ENCODE data around the gene LHX3. TPM values are rescaled to one million over a fixed set of nuclear protein-coding genes. Genes with fewer than 3 reads are reported as not detected.
A peak's percentile ranks its signal among the peaks of the same experiment; 100 is the strongest.

LHX3 gene
- total RNA-seq, 2 donors from 2014 or later, result not detected

- H3K36me3 ChIP-seq, result no peaks in the 10 kb centered on the region
Measured at GRCh38 chr9:136232969-136233368, 28.0 kb upstream of the LHX3 start.

GRCh38 chr9:136231478-136232297 is 26.8 kb upstream of the LHX3 start:
- Histone ChIP-seq H3K27me3 (replicated peaks; ENCODE audit: insufficient read depth) (no peaks in the 10 kb centered on the region), H3K4me1 (ENCODE audit: control insufficient read depth in 1 of 2, low read depth in 2 of 2) (peaks cover 0 to 5% of the 10 kb centered on the region in 2 donors), H3K27ac (no peak overlapping the region), H3K36me3 (no peaks in the 10 kb centered on the region), H3K9me3 (no peaks in the 10 kb centered on the region), H3K4me3 (no peak overlapping the region)
- TF ChIP-seq CTCF (IDR thresholded peaks at IDR 0.05), result no peak
- ATAC-seq (ENCODE audit: insufficient number of reproducible peaks, low FRiP score, low read depth) (no peak), DNase-seq (ENCODE audit: low spot score) (no peak)

More at GRCh38 chr9:136232969-136233368, 28.0 kb upstream of the LHX3 start:
- no peak overlapping the region for H3K27ac ChIP-seq
- TF ChIP-seq CTCF (IDR thresholded peaks at IDR 0.05), result no peak
- H3K27me3 ChIP-seq (replicated peaks; ENCODE audit: insufficient read depth), result no peaks in the 10 kb centered on the region
- H3K4me3 ChIP-seq, result no peak overlapping the region
- ATAC-seq (ENCODE audit: insufficient number of reproducible peaks, low FRiP score, low read depth) (no peak), DNase-seq (ENCODE audit: low spot score) (no peak)
- H3K4me1 ChIP-seq (ENCODE audit: control insufficient read depth in 1 of 2, low read depth in 2 of 2), result peaks cover 0 to 5% of the 10 kb centered on the region in 2 donors
- no peaks in the 10 kb centered on the region for H3K9me3 ChIP-seq

GRCh38 chr9:136230773-136231172 is 25.8 kb upstream of the LHX3 start:
- Histone ChIP-seq H3K27me3 (replicated peaks; ENCODE audit: insufficient read depth) (no peaks in the 10 kb centered on the region), H3K4me1 (ENCODE audit: control insufficient read depth in 1 of 2, low read depth in 2 of 2) (peaks cover 0 to 5% of the 10 kb centered on the region in 2 donors), H3K4me3 (no peak overlapping the region), H3K27ac (no peak overlapping the region), H3K9me3 (no peaks in the 10 kb centered on the region), H3K36me3 (no peaks in the 10 kb centered on the region)
- ATAC-seq (ENCODE audit: insufficient number of reproducible peaks, low FRiP score, low read depth), result no peak
- no peak for DNase-seq (ENCODE audit: low spot score)
- no peak for TF ChIP-seq CTCF (IDR thresholded peaks at IDR 0.05)

GRCh38 chr9:136230365-136230764 is 25.4 kb upstream of the LHX3 start:
- no peak overlapping the region for H3K4me3 ChIP-seq
- TF ChIP-seq CTCF (IDR thresholded peaks at IDR 0.05), result no peak

GRCh38 chr9:136229096-136230065 is 24.5 kb upstream of the LHX3 start:
- peak overlapping the region; percentile 28 for H3K4me3 ChIP-seq
- H3K36me3 ChIP-seq, result no peaks in the 10 kb centered on the region
- H3K27me3 ChIP-seq (replicated peaks; ENCODE audit: insufficient read depth), result no peaks in the 10 kb centered on the region
- no peak for TF ChIP-seq CTCF (IDR thresholded peaks at IDR 0.05)
- ATAC-seq (ENCODE audit: insufficient number of reproducible peaks, low FRiP score, low read depth), result no peak
- no peaks in the 10 kb centered on the region for H3K9me3 ChIP-seq
- DNase-seq (ENCODE audit: low spot score), result no peak
- H3K27ac ChIP-seq, result no peak overlapping the region
- peaks cover 0 to 5% of the 10 kb centered on the region in 2 donors for H3K4me1 ChIP-seq (ENCODE audit: control insufficient read depth in 1 of 2, low read depth in 2 of 2)

More at GRCh38 chr9:136230365-136230764, 25.4 kb upstream of the LHX3 start:
- no peaks in the 10 kb centered on the region for H3K36me3 ChIP-seq
- no peak overlapping the region for H3K27ac ChIP-seq
- no peaks in the 10 kb centered on the region for H3K9me3 ChIP-seq
- peaks cover 0 to 5% of the 10 kb centered on the region in 2 donors for H3K4me1 ChIP-seq (ENCODE audit: control insufficient read depth in 1 of 2, low read depth in 2 of 2)
- H3K27me3 ChIP-seq (replicated peaks; ENCODE audit: insufficient read depth), result no peaks in the 10 kb centered on the region
- DNase-seq (ENCODE audit: low spot score) (no peak), ATAC-seq (ENCODE audit: insufficient number of reproducible peaks, low FRiP score, low read depth) (no peak)
